GM21447 (cell line): Measurements from ENCODE around the gene NPTX1.

ENCODE experiments used
- ATAC-seq: cut with Tn5 transposase; IDR thresholded peaks from one replicate; pipeline ENCODE4 v1.9.1; 2021; ENCODE audit not compliant: unreplicated experiment

Gene NPTX1

DNA sequence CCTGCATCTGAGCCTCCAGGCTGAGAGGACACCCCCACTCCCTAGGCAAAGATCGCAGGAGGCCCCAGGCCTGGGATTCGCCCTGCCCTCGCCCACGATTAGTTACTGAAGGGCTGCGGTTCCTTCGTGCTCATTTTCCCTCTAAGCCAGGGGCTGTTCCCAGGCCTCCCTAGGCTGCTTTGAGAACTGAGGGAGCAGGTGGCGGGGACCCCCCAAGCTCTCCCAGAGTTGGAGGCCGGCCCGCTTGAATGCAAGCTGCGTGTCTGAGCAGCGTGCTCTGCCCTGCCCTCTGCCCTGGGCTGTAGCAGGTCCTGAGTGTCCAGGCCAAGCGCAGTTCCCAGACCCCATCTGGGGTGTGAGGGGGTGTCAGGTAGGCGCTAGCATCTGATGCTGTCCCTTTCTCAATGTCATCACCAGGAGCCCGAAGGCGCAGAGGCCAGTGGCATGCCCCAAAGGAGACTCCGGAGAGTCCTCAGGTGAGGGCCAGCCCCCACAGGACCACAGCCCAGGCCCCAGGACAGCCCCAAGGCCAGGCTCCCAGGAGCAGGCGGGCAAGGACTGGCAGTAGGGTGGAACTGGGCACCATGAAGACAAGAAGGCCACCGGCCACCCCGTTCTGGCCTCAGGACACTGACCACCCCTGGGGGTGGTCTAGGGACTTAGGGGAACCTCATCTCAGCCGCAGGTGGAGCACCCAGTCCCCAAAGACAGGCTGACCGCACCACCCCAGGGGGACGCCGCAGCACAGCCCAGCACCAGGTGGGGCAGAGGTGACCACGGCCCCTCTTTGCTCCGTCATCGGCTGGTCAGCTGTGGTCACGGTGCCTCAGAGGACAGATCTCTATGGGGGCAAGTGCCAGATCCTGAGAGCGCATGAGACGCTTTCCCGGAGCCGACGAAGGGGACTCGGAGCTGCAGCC is 46.8 kb downstream of the NPTX1 start:
- ATAC-seq: no peak

DNA sequence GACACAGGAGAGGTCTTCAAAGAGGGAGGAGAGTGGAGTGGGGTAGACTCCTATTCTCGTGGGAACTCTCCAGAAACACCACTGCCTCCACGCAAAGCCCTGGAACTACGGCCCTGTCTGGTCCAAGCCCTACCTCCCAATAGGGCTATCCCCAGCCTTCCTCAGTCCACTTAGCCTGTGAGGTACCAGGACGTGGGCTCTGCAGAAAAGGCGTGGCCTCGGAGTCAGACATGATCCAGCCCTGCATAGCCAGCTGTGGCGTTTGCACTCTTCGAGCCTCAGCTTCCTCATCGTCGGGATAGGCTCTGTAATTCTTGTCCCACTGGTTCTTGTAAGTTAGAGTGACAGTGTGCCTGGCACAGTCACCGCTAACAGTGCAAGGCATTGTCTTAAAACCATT is 47.6 kb downstream of the NPTX1 start:
- no peak for ATAC-seq

DNA sequence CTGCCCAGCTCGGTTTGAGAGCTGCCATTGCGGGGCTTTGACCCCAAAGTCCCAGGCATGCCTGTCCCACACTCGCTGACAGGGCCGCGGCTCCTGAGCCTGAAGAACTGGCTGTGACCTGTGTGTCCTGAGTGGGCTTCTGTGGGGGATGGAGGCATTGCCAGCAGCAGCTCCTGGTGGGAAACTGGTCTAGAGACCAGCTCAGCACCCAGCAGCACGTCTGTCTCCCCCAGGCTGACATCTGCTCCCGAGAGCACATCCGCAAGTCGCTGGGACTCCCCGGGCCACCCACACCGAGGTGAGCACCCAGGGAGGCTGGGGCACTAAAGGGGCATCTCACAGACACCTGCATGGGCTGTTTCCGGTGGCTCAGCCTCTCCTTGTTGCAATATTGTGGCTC is 48.0 kb downstream of the NPTX1 start:
- no peak for ATAC-seq

DNA sequence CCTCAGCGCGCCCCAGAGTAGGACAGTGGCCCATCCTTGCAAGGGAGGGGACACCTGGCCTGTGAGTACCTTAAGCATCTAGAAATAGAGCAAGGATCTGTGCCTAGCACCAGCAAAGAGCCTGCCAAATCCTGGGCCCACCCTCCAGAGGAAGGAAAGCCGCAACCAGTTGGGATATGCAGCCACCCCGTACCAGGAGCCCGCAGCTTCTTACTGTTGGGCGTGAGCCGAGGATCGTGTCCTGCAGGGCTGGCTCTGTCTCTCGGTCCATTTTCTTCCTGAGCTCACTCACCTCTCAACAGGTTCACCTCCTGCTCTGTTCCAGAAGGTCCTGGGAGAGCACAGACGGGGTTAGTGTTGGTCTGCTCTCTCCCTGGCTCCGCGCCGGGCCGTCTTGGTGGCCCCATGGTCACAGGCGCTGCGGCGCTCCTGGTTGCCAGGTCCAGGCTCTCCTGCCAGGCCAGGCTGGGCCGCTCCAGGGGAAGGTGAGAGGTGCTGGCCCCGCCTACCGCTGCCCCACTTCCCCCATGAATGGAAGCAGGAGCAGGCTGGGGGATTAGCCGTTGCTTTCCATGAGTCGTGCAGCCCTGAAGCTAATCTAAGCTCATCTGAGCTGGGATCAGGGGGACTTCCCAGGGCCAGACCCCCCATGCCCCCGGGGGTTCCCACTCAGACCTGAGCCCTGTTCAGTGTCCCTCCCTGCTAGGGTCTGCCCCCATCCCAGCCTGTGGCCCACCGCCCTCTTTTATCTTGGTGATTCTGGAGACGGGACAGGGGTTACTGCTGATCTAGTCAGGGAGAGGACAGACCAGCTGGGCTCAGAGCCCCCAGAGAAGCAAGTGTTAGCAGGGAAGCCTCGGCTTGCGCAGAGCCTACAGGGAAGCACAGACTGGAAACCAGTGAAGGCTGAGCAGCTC is 48.8 kb downstream of the NPTX1 start:
- ATAC-seq: no peak

DNA sequence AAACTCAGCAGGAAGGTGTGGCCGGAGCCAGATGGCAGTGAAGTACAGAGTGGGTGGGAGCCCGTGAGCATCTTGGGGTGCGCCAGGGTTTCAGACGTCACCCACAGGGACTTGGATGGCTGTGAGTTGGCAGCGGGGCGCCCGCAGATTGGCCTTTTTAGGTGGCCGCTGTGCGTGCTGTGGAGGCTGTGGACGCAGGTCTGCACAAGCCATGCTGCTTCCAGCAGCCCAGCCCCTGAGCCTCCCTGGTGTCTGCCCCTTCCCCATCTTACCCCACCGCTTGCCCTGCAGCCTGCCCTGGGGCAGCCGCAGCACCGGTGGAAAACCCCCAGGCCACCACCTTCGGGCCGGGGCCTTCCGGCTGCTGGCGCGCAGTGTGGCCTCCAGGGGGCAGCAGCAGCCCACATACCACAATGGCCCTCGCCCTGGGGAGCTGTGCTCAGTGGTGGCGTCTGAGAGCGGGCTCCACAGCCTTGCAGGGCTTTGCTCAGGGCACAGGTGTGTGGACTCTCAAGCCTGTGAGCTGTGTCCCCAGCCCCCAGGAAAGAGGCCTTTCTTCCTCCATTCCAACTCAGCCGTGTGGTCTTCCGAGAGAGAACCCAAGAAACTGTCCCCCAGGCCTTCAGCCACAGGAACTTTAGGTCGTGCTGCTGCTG is 49.6 kb downstream of the NPTX1 start:
- no peak for ATAC-seq

DNA sequence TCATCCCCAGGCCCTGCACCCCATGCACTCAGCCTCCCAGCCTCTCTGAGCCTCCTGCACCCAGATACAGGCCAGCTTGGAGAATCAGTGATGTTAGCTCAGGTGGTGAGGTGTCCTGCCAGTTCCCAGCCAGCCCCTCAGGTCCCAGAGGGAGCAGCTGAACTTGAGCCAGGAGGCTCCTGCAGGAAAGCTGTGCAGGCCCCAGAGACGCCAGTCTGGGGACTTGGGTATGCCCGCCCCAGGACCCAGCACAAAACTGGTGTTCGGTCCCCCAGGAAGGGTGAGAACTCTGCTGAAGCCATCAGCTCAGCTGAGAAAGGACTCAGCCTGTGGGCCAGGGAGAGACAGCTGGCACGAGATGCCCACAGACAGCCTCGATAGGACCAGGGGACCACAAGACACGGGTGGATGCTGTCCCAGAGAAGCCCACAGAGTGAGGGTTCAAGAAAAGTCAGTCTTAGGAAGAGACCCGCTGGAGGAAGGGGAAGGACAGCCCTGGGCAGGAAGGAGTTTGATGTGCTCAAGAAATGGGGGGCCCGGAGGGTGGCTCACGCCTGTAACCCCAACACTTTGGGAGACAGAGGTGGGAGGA is 50.5 kb downstream of the NPTX1 start:
- no peak for ATAC-seq

DNA sequence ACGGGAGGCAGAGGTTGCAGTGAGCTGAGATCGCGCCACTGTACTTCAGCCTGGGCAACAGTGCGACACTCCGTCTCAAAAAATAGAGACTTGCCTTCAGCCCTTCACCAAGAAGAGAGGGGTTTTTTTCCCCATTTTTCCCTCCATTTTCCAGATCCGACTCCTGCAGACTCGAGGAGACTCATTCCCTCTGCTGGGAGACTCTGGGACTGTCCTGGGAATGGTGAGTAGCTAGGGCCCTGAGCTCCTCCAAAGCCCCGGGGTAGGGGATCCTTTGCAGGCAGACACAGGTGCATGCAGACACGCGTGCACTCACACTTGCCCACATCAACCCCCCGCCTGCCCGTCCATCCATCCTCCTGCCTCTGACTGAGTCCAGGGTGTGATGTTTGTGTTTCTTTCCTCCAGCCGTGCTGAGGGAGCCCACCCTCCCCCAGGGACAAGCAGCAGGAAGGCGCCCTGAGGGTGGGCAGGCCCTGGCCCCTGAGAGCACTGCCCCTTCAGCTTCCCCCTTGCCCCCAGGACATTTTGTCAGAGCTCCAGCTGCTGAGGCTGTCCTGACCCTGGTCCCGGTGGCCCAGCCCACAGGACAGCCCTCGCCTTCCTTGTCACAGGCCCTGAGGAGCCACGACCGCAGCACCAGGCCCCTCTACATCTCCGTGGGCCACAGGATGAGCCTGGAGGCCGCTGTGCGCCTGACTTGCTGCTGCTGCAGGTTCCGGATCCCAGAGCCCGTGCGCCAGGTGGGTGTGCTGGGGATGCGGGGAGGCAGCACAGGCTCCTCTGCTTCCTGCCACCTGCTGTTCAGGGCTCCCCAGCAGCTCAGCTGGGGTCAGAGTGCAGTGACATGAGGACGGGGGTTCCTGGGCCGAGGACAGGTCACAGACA is 51.3 kb downstream of the NPTX1 start:
- ATAC-seq: no peak

DNA sequence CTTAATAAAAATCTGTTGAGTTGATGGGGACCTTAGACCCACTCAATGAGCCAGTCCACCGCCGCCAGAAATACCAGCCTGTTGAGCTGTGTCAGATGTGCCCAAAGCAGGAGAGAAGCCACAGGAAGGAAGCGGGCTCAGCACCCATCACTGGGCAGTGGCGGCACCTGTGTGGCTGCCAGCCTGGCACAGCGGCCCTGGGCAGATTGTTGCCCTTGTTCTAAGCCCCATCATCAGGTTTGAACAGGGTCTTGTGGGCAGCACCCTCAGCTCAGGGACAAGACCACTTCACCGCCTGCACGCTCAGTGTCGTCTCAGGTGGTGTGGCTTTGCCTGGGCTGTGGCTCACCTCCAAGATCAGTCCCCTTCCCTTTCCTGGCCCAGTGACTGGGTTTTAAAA is 52.1 kb downstream of the NPTX1 start:
- no peak for ATAC-seq

DNA sequence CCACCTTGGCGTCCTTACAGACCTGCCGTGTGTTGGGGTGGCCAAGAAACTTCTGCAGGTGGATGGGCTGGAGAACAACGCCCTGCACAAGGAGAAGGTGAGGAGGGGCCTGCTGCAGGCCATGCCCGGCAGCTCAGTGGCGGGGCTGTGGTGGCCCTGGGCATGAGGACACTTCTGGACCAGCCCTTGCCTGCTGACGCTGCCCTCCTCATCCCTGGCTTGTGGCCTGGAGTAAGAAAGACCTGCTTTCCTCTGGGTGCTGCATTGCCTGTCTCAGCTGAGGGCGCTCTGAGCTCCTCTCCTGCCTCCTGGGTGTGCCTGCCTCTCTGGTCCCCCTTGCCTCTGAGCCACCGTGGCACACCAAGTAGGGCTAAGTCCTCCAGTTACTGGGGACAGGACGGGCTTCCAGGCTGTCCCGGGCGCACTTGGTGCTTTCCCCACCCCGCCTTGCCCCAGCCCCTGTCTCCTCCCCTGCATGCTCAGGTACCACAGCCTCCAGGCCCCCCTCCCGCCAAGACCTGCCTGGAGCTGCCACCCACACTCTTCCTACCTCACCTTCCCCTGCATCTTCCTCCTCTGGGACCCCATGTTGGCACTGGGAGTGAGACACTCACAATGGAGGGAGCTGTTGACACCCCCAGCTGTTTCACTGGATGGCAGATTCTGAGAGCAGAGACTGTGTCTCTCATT is 52.7 kb downstream of the NPTX1 start:
- no peak for ATAC-seq

DNA sequence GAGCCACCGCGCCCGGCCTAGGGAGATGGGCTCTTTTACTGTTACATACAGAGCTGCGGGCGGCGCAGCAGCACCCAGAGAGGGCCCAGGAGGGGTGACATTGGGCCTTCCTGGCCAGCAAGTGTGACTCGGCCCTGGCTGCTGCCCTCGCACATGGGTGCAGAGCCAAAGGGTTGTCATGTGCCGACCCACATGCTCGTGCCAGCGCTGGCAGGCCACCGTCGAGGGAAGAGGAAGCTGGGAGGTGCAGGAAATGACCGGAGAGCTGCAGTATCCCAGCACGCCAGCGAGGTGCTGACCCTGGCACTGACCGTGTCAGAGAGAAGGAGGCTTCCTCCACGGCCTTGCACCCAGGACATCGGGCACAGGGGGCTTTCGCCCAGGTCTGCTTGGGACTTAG is 53.4 kb downstream of the NPTX1 start:
- no peak for ATAC-seq

DNA sequence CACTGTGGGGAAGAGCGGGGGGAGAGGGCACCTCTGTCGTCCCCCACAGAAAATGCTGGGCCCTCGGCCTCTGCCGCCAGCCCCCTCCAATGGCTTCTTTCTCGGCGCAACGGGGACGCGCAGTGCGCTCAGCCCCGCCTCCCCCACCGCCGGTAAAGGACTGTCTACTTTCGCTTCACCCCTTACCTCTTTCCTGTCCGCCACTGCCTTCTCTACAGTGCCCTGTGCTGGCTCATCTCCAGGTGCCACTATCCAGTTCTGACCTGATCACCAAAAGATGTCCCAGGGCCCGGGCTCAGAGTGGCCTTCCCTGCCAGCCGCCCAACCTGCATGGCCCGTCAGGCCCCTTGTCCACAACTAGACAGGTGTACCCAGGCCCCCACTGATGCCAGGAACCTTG is 54.1 kb downstream of the NPTX1 start:
- no peak for ATAC-seq

DNA sequence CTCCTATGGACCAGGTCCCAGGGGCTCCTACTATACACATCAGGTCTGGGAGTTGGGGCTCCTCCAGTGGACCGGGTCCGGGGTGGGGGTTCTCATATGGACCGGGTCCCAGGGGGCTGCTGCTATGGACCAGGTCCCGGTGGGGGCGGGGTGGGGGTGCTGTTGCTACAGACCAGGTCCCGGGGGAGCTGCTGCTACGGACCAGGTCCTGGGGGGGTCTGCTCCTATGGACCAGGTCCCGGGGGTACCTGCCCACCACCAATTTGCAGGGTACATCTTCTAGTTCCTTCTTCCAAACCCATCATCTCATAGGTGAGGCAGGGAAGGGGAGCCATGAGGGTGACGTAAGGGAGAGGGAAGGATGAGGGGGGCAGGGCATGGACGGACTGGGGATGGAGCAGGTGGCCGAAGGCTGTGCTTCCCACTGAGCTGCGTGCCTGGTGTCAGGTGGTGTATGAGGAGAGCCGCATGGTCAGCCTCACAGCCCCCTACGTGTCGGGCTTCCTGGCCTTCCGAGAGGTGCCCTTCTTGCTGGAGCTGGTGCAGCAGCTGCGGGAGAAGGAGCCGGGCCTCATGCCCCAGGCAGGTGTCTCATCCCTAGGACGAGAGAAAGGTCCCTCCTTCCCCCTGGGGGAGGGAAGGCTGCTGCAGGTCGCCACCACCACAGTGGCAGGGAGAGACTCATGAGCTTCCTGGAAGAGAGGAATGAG is 54.9 kb downstream of the NPTX1 start:
- ATAC-seq: no peak

DNA sequence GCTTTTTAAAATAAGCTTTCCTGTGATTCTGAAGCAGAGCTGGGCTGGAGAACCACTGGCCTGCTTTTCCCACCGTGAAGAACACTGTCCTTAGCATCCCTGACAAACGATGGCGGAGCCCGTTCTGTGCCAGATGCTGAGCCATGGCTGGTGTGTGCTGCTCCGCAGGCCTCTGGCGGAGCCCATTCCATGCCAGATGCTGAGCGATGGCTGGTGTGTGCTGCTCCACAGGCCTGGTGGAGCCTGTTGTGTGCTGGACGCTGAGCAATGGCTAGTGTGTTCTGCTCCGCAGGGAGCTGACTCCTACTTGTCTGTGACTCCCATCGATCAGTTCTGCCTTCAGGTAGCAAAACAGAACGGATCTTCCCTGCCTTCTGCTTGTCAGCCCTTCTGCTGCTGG is 57.2 kb downstream of the NPTX1 start:
- no peak for ATAC-seq

DNA sequence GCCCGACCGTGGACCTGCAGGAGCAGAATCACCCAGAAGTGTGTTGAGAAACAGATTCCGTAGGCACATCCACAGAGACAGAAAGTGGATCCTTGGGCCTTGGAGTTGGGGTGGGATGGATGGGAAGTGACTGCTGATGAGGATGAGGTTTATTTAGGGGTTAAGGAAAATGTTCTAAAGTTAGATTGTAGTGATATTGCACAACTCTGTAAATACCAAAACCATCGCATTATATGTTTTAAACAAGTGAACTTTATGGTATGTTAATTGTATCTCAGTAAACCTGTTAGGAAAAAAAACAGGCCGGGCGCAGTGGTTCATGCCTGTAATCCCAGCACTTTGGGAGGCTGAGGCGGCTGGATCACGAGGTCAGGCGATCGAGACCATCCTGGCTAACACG is 57.8 kb downstream of the NPTX1 start:
- no peak for ATAC-seq
